Heart left ventricle (tissue), 13 donors: Measurements from ENCODE around the gene ESPN.

ENCODE experiments used
- POLR2A ChIP-seq, 2 donors: fragments of 450-650 bp; IDR thresholded peaks; one replicate each; pipeline ENCODE4 v1.6.1; 2017; ENCODE audit warnings: antibody characterized with exemption in 2 of 2, mild to moderate bottlenecking in 2 of 2, moderate library complexity in 2 of 2
- TF ChIP-seq, protein P1 (sequence below), 12 donors: fragments of 200-600 bp; sonication (generic) in 4 of 12; IDR thresholded peaks; one replicate each; pipeline versions ENCODE4 v1.5.0 to v1.8.0; 2018 to 2022; ENCODE audit warnings: antibody characterized with exemption in 12 of 12, mild to moderate bottlenecking in 5 of 12
- donor health status: ischemic (EF 13 %, LVEDD 7.1; RV severe dilation, severe dysfunction).
- donor health status: DM: no; HTN: yes; CAD: no.
- donor health status: DM: no; HTN: no; CAD: no.
- donor health status: ischemic (EF 25% LVEDD 6.9; RV normal size, moderate dysfunction).
- donor health status: ischemic (EF 25% LVEDD 5.7; RV mildly dilated, moderate dysfunction).
- donor health status: ischemic (EF 35%, LVEDD 5.7; RV mildly dilated, moderate dysfunction).
- donor health status: nonischemic (EF 11% LVEDD 7.7; RV severe dilation, severe dysfunction).
- donor health status: DM: yes; HTN: yes; CAD: no.
- donor health status: PGD.
- donor health status: ischemic (EF 29% LVEDD 5.4; RV normal size, mild dysfunction).
- donor health status: nonischemic (EF 23%, LVEDD 6.1; RV moderate dilation, normal function).

DNA sequence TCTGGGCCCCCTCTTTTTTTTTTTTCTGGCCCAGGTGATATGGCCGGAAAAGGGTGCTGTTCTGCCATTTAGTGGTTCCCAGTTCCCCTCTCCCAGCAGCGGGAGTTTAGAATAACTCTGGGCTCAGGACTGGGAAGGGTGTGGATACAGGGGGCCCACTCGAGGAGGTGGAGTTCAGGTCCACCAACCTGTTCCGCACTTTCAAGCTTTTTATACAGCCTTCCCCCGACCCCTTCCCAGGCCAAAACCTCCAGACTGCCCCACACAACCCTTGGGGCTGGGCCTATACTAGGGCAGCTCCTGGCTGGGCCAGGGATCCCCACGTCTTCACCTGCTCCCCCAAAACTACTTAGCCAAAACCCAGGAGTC is 66.5 kb downstream of the ESPN start:
- TF ChIP-seq POLR2A (IDR thresholded peaks at IDR 0.05): no peak
- TF ChIP-seq, protein P1, sequence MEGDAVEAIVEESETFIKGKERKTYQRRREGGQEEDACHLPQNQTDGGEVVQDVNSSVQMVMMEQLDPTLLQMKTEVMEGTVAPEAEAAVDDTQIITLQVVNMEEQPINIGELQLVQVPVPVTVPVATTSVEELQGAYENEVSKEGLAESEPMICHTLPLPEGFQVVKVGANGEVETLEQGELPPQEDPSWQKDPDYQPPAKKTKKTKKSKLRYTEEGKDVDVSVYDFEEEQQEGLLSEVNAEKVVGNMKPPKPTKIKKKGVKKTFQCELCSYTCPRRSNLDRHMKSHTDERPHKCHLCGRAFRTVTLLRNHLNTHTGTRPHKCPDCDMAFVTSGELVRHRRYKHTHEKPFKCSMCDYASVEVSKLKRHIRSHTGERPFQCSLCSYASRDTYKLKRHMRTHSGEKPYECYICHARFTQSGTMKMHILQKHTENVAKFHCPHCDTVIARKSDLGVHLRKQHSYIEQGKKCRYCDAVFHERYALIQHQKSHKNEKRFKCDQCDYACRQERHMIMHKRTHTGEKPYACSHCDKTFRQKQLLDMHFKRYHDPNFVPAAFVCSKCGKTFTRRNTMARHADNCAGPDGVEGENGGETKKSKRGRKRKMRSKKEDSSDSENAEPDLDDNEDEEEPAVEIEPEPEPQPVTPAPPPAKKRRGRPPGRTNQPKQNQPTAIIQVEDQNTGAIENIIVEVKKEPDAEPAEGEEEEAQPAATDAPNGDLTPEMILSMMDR (IDR thresholded peaks at IDR 0.05): no peak
